IPS-NIHi7 (cell line): ENCODE measurements around the gene AAMP.

ENCODE experiments used
- DNase-seq: peaks from one replicate; pipeline ENCODE4 v3.0.0; 2012; ENCODE audit warnings: mixed read lengths; ENCODE audit errors: extremely low spot score

AAMP gene

DNA sequence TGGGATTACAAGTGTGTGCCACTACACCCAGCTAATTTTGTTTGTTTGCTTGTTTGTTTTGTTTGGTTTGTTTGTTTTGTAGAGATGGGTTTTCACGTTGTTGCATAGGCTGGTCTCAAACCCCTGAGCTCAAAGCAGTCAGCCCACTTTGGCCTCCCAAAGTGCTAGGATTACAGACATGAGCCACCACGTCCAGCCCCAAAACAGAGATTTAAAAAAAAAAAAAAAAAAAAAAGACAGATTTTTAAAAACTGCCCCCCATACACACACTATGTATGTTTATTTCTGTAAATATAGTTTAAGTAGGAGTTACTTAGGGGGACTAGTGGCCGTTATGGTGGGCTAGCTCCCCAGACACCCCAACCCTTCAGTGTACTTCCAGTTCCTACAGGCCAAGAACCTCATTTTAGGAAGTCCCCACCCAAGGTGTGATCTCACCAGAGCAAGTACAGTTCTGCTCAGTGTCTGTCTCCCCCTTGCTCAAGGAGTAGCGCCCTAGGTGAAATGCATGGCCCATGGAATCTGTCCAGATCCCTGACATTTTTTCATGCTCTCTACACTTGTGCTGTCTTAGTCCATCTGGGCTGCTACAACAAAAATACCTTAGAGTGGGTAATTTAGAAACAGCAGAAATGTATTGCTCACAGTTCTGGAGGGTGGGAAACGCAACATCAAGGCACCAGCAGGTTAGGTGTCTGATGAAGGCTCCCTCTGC lies 23.9 kb upstream of the AAMP start:
- DNase-seq, result no peak

DNA sequence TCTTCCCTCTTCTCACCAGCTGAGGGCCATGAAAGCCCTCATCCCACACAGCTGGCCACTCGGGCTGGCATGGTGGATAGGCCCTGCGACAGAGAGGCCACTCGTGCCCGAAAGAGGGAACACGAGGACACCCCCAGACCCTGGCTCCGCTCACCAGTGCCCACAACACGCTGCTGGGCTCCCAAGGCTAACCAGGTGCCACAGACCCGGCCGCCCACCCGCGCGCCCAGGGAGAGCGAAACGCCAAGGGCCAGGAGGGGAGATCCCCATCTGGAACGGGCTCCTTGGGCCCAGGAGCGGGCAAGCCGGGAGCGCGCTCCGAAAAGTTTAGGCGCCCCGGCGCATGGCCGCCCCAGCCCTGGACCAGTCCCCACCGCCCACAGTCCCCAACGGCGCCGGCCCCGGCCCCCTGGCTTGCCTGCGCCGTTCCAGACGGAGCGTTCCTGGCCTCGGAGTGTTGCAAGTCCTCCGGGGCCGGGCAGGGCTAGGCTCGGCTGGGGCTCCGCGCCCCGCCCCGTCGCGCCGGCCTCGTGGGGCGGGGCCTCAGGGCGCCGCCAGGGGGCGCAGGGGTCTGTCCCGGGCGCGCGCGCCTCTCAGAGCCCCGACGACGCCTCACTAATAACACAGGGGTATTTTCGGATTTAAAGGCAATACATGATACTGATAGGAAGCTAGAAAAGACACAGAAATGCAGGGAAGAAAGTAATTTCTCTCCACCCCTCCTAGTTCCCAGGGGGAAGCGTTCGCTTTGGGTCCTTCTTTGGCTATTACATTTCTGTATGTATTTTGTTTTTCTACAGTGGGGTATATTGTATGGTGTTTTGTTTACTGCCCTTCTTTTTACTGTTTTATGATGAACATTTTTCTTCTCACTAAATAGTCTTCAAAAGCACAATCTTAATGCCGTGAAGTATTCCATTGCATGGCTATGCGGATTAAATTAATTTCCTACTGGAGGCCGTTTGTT lies 22.4 kb upstream of the AAMP start, which contains the start of gene TMBIM1:
TSS of gene TMBIM1 (minus strand) at position 456 of the 967 bp plus-strand sequence. CDS start 10,362 bp downstream, outside the sequence.
- DNase-seq, result peak; percentile 94

DNA sequence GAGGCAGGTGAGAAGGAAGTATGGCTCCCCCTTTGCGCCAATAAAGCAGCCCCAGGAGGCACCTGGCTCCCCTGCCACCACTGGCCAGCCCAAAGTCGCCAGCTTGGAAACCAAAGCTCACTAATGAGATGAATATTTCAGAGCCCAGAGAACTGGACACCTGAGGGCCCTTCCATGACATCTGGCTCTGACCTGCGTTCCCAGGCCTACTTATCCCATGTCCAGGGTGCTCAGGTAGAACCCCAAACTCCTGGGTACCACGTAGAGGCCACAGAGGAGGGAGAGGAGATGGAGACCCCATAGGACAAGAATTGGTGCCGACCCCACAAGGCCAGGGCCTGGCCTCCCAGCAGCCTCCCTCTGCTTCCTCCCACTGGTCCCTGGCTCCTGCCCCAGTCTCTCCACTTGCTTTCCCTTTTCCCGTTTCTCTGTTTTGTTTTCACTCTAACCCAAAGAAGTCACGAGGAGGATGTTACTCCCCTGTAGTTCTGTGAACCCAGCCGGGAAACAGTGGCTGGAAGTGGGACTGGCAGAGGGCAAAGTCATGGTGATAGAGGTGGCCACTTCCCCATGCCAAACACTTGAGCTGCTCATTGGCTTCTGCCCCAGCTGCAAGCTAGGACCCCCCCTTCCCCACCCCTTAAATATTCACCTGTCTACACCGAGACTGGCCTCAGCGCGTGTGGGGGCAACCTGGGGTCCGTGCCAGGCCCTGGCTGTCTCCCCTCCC lies 21.5 kb upstream of the AAMP start:
- no peak for DNase-seq

DNA sequence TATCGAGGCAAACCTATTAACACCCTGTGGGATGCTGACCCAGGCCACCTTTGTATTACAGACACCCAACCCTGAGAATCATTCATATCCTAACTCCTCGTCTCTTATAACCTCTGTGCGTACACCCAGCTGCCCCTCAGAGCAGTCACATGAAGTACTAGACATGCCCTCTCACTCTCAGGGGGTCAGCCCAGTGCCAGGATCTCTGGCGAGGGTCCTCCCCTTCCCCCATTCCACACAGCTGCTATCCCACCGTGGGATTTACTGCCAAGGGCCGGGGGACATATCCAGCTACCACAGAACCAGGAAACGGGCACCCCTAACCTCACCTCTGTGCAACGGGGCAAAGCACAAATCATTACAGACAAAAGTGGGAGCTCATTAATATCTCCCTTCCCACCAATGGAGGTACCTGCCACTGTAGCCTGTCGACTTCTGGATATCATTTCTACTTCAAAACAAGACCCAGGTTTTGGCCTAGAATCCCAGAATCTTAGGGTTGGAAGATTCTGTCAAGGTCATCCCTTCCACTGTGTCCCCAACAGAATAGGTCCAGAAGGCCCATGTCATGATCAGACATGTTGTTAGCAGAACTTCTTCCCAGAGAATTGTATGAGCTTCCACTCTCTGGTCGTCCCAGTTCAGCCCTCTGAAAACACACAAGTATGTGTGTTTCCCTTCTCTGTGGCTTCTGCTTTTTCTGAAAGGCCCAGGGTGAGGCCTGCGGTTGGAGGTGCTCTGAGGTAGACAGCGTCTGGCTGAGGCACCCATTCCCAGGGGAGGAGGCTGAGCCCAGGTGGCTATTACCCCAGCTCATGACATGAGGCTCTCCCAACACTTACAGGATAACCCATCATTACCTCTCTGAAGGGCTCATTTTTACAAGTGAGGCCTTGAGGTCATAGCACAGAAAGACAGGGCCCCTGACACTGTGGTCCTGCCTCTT lies 20.7 kb upstream of the AAMP start:
- no peak for DNase-seq

DNA sequence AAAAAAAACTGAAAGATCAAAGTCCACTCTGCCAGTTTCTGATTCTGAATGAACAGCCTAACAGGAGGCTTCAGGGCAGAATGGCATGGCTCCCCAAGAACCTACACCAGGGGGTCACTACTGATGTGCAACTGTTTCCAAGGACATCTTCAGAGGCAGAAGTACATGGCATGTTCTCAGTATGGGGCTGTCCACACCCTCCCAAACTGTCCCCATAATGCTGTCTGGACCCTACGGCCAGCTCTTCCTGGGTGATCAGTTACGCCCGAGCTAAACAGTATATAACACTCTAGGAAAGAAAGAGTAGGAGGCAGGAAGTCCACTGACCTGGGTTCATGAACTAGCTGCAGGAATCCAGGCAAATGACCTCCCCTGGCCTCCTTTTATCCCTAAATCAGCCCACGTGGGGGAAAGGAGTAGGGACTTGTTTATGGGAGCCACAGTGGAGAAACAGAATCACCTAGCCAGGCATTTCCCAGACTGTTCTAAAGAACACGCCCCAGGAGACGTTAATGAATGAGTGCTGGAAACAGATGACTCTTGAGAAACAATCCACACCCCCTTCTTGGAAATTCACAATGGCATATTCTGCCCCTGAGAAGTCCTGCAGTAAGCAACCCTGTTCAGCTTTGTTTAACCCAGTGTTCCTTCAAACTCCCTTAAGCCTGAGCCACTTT lies 19.8 kb upstream of the AAMP start:
- no peak for DNase-seq

DNA sequence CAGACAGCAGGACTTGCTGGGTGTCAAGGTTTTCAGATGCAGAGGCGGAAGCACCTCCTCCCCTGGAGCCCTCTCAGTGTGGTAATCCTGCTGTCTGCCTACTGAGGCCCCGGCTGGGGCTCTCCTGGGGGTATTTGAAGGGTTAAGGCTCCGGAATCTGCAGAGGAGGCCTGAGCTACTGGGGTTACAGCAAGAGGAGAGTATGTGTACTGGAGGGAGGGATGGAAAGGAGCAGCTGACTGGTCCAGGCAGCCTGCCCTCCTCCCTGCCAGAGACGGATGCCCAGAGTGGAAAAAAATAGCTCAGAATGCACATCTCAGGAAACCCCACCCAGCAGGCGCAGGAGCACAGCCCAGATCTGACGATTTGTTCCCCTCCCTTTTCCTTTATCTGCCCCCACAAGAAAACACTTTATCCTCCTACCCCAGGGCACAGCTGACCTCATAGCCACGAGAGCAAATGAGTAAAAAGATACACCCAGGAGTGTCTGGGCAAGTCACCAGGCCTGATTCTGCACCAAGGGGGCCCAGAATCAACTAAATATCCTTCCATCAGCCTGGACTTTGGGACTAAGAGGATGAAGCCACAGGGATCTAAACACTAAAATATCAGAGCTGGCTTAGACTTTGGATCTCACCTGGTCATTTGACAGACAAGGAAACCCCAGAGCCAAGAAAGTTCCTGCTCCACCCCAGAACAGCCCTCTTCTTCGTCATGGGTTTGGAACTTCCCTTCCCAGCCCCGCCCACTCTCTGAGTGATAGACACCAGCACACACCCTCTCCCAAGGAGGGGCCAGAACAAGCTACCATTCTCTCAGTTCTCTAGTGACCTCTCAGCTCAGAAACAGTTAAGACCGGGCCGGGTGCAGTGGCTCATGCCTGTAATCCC lies 16.9 kb upstream of the AAMP start:
- peak; percentile 89 for DNase-seq

DNA sequence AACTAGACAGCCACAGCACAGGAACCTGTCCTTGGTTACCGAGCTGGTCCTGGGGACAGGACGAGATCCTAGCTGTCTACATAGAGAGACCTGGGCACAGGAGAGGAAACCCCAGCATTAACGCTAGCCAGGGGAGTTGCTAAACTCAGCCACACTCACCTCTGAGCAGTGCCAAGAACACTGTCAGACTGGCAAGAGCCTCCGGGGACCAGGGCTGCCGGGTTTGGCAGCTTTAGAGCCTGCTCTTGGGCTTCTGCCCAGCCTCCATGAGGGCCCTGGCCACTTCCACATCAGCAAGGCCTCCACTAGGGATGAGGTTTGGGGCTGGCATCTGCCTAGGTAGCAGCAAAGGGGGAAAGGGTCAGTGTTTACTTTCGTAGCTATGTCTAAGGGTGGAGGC lies 15.7 kb upstream of the AAMP start:
- DNase-seq, result no peak

DNA sequence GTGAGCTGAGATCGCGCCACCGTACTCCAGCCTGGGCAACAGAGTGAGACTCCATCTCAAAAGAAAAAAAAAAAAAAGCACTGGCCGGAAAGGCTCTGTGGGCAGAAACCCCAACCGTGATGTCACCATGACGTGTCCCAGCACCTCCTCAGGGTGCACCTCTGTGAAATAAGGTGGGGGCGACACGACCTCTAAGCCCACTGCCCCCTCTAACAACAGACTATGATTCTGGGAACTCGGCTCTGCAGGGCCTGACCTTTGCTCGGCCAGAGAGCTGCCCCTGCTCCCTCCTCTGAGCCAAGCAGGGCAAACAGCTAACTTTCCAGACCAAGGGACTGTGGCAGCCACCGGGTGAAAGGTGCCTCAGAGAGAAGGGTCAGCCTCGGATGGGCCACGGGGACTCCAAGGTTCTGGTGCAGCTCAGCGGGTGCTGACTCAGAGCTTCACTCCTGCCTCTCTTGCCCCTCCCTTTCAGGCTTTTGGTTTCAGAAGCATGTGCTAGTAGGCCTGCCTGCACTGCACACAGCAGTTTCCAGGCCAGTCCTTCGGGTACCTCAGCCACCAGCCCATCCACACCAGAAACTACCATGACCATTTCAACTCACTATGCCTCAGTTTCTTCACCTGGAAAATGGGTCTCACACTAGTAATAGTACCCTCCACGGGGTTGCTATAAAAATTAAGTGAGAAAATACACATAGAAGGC lies 14.3 kb upstream of the AAMP start:
- DNase-seq, result no peak

DNA sequence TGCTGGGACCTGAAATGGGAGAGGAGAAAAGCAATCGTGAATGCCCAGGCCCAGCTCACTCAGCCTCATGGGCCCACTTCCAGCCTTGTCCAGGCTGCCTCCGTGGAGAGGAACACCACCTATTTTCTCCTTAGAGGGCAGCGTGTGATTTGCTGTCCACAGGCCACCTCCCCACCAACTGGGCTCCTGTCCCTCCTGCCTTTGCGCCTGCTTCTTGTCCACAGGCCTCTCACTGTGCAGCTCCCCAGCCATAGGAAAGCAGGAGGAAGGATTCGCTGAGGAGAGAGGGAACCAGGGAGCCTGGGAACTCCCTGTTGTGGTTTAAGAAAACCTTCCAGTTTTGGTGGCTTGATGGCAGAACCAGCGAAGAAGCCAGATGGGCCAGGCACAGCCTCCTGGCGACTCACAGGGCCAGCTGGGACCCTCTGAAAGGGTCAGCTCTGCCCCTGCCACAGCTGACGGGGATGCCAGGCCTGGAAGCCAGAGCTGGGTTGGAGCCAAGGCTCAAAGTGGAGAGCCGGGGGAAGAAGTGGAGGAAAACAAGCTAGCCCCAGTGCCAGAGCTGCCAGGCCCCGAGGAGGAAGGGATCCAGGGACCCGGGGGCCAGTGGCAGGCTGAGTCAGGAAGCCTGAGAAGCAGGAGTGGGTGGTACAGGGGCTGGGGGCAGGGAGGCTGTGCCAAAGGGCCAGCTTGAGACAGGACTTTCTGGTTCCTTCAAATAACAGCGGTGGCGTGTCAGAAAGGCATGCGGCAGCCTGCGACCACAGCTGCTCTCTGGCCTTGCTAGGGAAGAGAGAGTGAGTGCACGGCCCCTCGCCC lies 12.4 kb upstream of the AAMP start:
- DNase-seq, result no peak

DNA sequence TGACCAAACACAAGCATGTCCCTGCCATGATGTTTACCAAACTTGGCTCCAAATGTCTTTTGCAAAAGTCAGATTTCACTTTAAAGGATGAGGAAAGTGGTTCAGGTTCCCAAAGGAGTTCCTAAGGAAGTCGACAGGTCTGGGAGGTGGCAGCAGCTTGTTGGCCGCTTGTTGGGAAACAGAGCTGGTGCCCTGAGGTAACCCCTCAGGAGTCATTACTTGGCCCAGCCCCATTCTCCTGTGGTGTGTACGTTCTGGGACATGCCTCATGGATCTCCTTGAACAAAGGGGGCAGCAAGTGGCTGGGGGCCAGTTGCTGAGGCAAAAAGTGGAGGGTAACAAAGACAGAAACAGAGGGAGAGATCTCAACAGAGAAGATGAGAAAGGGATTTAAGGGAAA lies 11.5 kb upstream of the AAMP start:
- DNase-seq, result no peak

DNA sequence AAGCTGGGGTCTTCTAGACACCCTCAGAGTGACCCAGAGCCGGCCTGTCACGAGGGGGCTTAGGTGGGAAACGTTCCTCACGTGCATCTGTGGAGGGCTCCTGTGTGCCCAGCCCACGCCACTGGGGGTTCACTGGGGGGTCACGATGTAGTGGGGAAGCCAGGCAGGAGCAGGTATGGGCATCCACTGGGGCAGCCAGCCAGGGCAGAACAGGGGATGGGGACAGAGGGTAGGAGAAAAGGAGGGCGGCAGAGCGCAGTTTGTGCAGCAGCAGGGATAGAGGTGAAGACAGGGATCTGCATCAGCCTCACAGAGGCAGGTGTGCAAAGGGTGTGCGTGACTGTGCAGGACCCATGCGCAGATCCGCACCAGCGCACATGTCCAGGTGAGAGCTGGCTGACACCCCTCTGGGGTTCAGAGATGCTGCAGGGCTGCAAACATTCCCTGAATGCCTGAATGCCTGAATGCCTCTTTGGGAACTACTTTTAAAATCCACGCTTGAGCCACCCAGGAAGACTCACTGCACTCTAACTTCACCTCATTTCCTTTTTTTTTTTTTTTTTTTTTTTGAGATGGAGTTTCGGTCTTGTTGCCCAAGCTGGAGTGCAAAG lies 10.4 kb upstream of the AAMP start:
- DNase-seq, result no peak

DNA sequence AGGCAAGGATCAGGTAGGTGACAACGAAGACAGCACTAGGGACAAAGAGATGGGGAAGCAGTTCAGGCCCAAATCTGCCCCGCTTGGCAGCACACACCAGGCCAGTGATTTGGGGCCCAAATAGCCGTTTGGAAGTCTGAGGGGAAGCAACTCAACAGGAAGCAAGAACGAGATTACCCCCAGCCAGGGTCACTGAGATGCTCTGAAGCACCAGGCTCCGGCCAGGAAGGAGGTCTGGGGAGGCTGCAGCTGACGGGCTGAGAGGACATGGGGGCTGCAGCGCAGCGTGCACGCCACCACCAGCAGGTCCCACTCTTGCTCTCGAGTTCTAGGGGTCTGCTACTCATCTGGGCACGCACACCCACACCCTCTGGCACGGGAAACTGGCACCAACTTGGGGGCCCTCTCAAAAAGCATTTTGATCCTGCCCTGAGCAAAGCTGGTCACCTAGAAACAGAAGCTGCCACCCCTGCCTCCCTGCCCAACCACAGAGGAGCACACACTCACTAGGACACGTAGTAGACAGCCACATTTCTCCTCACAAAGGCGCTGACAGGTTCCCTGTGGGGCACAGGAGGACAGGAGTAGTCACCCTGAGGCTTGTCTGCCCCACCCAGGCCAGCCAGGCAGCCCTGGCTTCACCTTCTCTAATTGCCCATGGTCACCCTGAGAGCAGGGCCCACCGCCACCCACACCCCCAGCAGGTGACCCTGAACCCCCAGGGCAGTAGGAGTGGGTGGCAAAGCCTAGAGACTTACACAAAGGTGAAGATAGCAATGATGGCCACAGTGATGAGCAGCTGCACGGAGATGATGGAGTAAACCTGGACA lies 8.8 kb upstream of the AAMP start:
- no peak for DNase-seq

DNA sequence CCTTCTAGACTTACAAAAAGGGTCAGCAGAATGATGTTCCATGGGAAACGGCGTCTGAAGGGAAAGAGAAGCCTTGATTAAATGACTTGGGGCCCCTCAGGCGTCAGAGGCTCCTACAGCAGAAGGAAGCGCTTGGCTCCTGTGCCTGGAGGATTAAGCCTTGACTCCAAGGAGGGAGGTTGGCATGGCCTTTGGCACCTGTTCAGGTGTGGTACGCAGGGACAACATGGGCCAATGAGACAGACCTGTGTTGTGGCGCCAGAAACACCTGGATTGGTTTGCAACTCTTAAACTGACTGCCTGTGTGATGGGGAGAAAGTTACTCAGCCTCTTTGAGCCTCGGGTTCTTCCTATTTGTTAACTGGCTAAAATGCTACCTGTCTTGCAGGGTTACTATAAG lies 8.0 kb upstream of the AAMP start:
- DNase-seq, result no peak

DNA sequence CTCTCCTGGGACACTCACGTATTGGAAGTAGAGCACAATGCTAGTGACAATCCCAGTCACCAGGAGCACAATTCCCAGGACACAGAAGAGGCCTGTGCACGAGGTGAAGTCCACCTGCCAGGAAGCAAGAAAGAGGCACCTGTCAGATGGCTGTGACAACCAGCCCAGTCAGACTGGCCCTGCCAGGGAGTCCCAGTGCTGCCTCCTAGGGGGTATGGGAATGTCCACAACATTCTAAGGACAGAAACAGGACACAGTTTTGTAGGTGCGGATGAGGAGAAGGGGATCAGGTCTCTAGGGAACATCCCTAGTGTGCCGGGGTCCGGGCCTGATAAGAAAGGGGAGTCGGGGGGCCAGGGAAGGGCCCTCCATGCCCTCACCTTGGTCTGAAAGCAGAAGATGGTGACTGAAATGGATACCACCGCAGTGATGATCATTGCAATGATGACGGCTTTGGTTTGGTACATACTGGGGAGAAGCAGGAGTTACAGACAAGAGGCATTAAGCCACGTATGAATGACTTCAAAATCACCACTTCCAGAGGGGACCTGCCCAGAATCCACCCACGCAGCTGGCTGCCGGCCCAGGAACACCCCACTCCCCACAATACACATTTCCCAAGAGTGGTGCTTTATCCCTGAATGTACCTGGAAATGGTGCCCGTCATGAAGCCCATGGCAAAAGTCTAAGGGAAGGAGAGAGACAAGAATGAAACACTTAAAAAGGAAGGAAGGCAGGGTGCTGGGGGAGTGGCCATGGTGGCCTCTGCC lies 7.2 kb upstream of the AAMP start:
- no peak for DNase-seq

DNA sequence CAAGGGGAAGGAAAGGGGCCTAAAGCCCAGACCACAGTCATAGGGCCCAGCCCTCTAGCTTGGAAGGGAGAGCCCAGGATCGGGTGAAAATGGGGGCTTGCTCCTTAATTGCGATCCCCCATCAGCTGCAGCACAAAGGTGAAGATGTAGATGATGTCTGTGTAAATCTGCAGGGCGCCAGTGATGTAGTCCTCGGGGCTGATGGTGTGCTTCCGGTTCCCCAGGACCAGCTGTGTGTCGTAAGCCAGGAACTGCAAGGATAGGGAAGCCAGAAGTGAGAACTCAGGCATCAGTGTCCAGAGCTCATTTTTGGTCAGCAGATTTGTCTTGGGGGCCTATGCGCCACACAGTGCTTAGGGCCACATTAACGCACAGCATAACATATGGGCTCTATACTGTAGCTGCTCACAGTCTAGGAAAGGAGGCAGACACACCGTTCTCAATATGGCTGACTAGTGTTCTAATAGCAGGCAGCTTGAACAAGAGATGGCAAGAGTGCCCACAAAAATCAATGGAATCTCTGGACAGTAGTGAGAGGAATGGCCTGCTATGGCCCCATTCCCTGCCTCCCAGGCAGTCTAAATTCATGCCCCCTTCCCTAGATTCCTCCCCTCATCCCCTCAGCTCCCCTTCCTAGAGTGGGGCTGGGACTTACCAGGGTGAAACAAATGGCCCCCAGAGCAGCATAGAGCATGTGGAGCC lies 5.6 kb upstream of the AAMP start:
- no peak for DNase-seq
